ENCODE data around the gene FXYD1. TPM values are rescaled to one million over a fixed set of nuclear protein-coding genes. Genes with fewer than 3 reads are reported as not detected.
"Not testable (repeated sequence)": the region's sequence is repeated elsewhere in the genome, so short reads cannot be mapped to it uniquely, and the experiment has no call there.

The FXYD1 gene
- total and polyA plus RNA-seq, 2 experiments from 2014 or later: 0.43 to 1.2 TPM

- H3F3A ChIP-seq (ENCODE audit: insufficient read depth): no peaks in the 10 kb centered on the region
- TF ChIP-seq EZH2phosphoT487 (IDR thresholded peaks at IDR 0.05; ENCODE audit: insufficient read depth, low read depth): no peak
- no peak for TF ChIP-seq EZH2 (IDR thresholded peaks at IDR 0.05; ENCODE audit: insufficient read depth, poor library complexity, severe bottlenecking)
- no peaks in the 10 kb centered on the region for H3K9me3 ChIP-seq (ENCODE audit: low read depth)
- H4K20me1 ChIP-seq (ENCODE audit: insufficient read depth): no peaks in the 10 kb centered on the region
- no peak for DNase-seq
- H3K27ac ChIP-seq: no peak overlapping the region
- H3K4me2 ChIP-seq (ENCODE audit: unreplicated experiment): no peak overlapping the region
- in situ Hi-C loops (cut with MboI): no loop called here
- no peak overlapping the region for H3K9ac ChIP-seq
- peaks cover 12% of the 10 kb centered on the region for H3K4me1 ChIP-seq (ENCODE audit: insufficient read depth)
- H3K27me3 ChIP-seq (replicated peaks; ENCODE audit: insufficient read depth): no peaks in the 10 kb centered on the region
- no peak overlapping the region for H2AFZ ChIP-seq
- H3K9me2 ChIP-seq (ENCODE audit: insufficient read depth): no peaks in the 10 kb centered on the region
- no peak overlapping the region for H3K4me3 ChIP-seq
- WGBS, 2 experiments (ENCODE audit: low coverage in 1 of 2, low lambda C conversion rate in 2 of 2, missing lambda C conversion rate in 2 of 2): 83 to 86% methylated on average over 26 to 35 of the region's 35 CpGs
- H3K36me3 ChIP-seq (ENCODE audit: low read depth): no peaks in the 10 kb centered on the region
- H3K79me2 ChIP-seq (ENCODE audit: insufficient read depth): no peaks in the 10 kb centered on the region
Observed at GRCh38 chr19:35125749-35126623, 12.6 kb upstream of the FXYD1 start.

DNA sequence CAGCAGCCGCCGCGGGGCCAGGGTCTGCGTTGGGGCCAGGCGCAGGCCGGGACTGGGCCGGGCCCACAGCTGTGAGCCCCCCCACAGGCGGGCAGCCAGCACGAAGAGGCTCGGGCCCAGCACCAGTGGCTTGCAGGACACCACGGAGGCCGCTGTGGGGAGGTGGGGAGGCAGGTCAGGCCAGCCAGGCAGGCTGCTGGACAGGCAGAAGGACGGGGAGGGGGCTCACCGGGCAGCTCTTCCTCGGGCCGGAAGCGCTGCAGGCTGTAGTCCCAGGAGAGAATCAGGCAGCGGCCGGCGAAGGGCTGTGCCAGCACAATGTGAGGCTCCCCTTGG, 12.0 kb upstream of the FXYD1 start:
- no peak overlapping the region for H3K4me3 ChIP-seq
- TF ChIP-seq EZH2phosphoT487 (IDR thresholded peaks at IDR 0.05; ENCODE audit: insufficient read depth, low read depth): no peak
- no peak for TF ChIP-seq EZH2 (IDR thresholded peaks at IDR 0.05; ENCODE audit: insufficient read depth, poor library complexity, severe bottlenecking)
- DNase-seq: no peak
- H3K27ac ChIP-seq: no peak overlapping the region
- no peaks in the 10 kb centered on the region for H3K79me2 ChIP-seq (ENCODE audit: insufficient read depth)
- peaks cover 11% of the 10 kb centered on the region for H3K4me1 ChIP-seq (ENCODE audit: insufficient read depth)
- H3K9me2 ChIP-seq (ENCODE audit: insufficient read depth): no peaks in the 10 kb centered on the region
- no peak overlapping the region for H3K9ac ChIP-seq
- WGBS, 2 experiments (ENCODE audit: low coverage in 1 of 2, low lambda C conversion rate in 2 of 2, missing lambda C conversion rate in 2 of 2): 46 to 57% methylated on average over 7 to 20 of the region's 20 CpGs
- in situ Hi-C loops (cut with MboI): no loop called here
- no peak overlapping the region for H3K4me2 ChIP-seq (ENCODE audit: unreplicated experiment)
- H3F3A ChIP-seq (ENCODE audit: insufficient read depth): no peaks in the 10 kb centered on the region
- H3K36me3 ChIP-seq (ENCODE audit: low read depth): no peaks in the 10 kb centered on the region
- H2AFZ ChIP-seq: no peak overlapping the region
- H3K9me3 ChIP-seq (ENCODE audit: low read depth): no peaks in the 10 kb centered on the region
- H3K27me3 ChIP-seq (replicated peaks; ENCODE audit: insufficient read depth): no peaks in the 10 kb centered on the region
- no peaks in the 10 kb centered on the region for H4K20me1 ChIP-seq (ENCODE audit: insufficient read depth)

- H3K4me1 ChIP-seq (ENCODE audit: insufficient read depth): peaks cover 11% of the 10 kb centered on the region
- 53 to 58% methylated on average over 7 of the region's 7 CpGs for WGBS, 2 experiments (ENCODE audit: low coverage in 1 of 2, low lambda C conversion rate in 2 of 2, missing lambda C conversion rate in 2 of 2)
- no peaks in the 10 kb centered on the region for H3K27me3 ChIP-seq (replicated peaks; ENCODE audit: insufficient read depth)
Observed at GRCh38 chr19:35127871-35128270, 10.8 kb upstream of the FXYD1 start.

GRCh38 chr19:35128398-35129057, 10.1 kb upstream of the FXYD1 start:
- H3F3A ChIP-seq (ENCODE audit: insufficient read depth): no peaks in the 10 kb centered on the region
- no peak overlapping the region for H3K9ac ChIP-seq
- no peak overlapping the region for H2AFZ ChIP-seq
- peaks cover 5% of the 10 kb centered on the region for H3K4me1 ChIP-seq (ENCODE audit: insufficient read depth)
- no peaks in the 10 kb centered on the region for H3K9me2 ChIP-seq (ENCODE audit: insufficient read depth)
- no peaks in the 10 kb centered on the region for H3K27me3 ChIP-seq (replicated peaks; ENCODE audit: insufficient read depth)
- no peak overlapping the region for H3K4me3 ChIP-seq
- H3K36me3 ChIP-seq (ENCODE audit: low read depth): no peaks in the 10 kb centered on the region
- H3K9me3 ChIP-seq (ENCODE audit: low read depth): no peaks in the 10 kb centered on the region
- no peaks in the 10 kb centered on the region for H4K20me1 ChIP-seq (ENCODE audit: insufficient read depth)
- H3K4me2 ChIP-seq (ENCODE audit: unreplicated experiment): no peak overlapping the region
- H3K79me2 ChIP-seq (ENCODE audit: insufficient read depth): no peaks in the 10 kb centered on the region
- no peak for DNase-seq
- in situ Hi-C loops (cut with MboI): no loop called here
- TF ChIP-seq EZH2phosphoT487 (IDR thresholded peaks at IDR 0.05; ENCODE audit: insufficient read depth, low read depth) (no peak), EZH2 (IDR thresholded peaks at IDR 0.05; ENCODE audit: insufficient read depth, poor library complexity, severe bottlenecking) (no peak)
- WGBS, 2 experiments (ENCODE audit: low coverage in 1 of 2, low lambda C conversion rate in 2 of 2, missing lambda C conversion rate in 2 of 2): 49 to 57% methylated on average over 9 of the region's 9 CpGs
- H3K27ac ChIP-seq: no peak overlapping the region

More at GRCh38 chr19:35127871-35128270, 10.8 kb upstream of the FXYD1 start:
- no peaks in the 10 kb centered on the region for H4K20me1 ChIP-seq (ENCODE audit: insufficient read depth)
- no peak overlapping the region for H2AFZ ChIP-seq
- H3K4me3 ChIP-seq: no peak overlapping the region
- no peak overlapping the region for H3K27ac ChIP-seq
- H3K36me3 ChIP-seq (ENCODE audit: low read depth): no peaks in the 10 kb centered on the region
- no peaks in the 10 kb centered on the region for H3K9me3 ChIP-seq (ENCODE audit: low read depth)
- in situ Hi-C loops (cut with MboI): no loop called here
- H3K9ac ChIP-seq: no peak overlapping the region
- no peak for DNase-seq
- H3K79me2 ChIP-seq (ENCODE audit: insufficient read depth): no peaks in the 10 kb centered on the region
- no peak overlapping the region for H3K4me2 ChIP-seq (ENCODE audit: unreplicated experiment)
- H3K9me2 ChIP-seq (ENCODE audit: insufficient read depth): no peaks in the 10 kb centered on the region
- no peaks in the 10 kb centered on the region for H3F3A ChIP-seq (ENCODE audit: insufficient read depth)
- no peak for TF ChIP-seq EZH2 (IDR thresholded peaks at IDR 0.05; ENCODE audit: insufficient read depth, poor library complexity, severe bottlenecking)
- no peak for TF ChIP-seq EZH2phosphoT487 (IDR thresholded peaks at IDR 0.05; ENCODE audit: insufficient read depth, low read depth)

DNA sequence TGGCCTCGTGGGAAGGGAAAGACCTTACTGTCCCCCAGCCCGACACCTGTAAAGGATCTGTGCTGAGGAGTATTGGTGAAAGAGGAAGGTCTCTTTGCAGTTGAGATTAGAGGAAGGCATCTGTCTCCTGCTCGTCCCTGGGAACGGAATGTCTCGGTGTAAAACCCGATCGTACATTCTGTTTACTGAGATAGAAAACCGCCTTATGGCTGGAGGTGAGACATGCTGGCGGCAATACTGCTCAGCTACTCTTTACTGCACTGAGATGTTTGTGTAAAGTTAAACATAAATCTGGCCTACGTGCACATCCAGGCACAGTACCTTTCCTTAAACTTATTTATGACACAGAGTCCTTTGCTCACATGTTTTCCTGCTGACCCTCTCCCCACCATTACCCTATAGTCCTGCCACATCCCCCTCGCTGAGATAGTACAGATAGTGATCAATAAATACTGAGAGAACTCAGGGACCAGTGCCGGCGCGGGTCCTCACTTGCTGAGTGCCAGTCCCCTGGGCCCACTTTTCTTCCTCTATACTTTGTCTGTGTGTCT, 8.8 kb upstream of the FXYD1 start:
- H3K9ac ChIP-seq; H3K27ac ChIP-seq; H3K4me2 ChIP-seq (ENCODE audit: unreplicated experiment); H3F3A ChIP-seq (ENCODE audit: insufficient read depth); H3K9me3 ChIP-seq (ENCODE audit: low read depth); H3K36me3 ChIP-seq (ENCODE audit: low read depth); H3K4me3 ChIP-seq; in situ Hi-C loops (cut with MboI); H3K9me2 ChIP-seq (ENCODE audit: insufficient read depth); DNase-seq; H2AFZ ChIP-seq; H3K79me2 ChIP-seq (ENCODE audit: insufficient read depth); H3K4me1 ChIP-seq (ENCODE audit: insufficient read depth); H3K27me3 ChIP-seq (replicated peaks; ENCODE audit: insufficient read depth); H4K20me1 ChIP-seq (ENCODE audit: insufficient read depth): not testable (repeated sequence)
- WGBS, 2 experiments (ENCODE audit: low coverage in 1 of 2, low lambda C conversion rate in 2 of 2, missing lambda C conversion rate in 2 of 2): 66 to 69% methylated on average over 14 of the region's 14 CpGs

Measured in GM23248 (cell line).